WTC11 (cell line): Measurements from ENCODE around the gene SCUBE3.

Experiments
- ATF3 ChIP-seq: sonication (generic); formaldehyde crosslinking; conservative IDR thresholded peaks from 2 replicates; pipeline ENCODE4 v1.8.1; 2022; ENCODE audit warnings: mild to moderate bottlenecking, missing genetic modification reagents
- CBFB ChIP-seq: sonication (generic); formaldehyde crosslinking; IDR thresholded peaks from 2 replicates; pipeline ENCODE4 v1.8.1; 2022; ENCODE audit warnings: mild to moderate bottlenecking, low read depth, missing genetic modification reagents
- CTCF ChIP-seq: fragments of 200-600 bp; IDR thresholded peaks from 2 replicates; pipeline ENCODE4 v1.8.0; 2022; ENCODE audit warnings: antibody characterized with exemption
- TF ChIP-seq, protein P1 (sequence below): sonication (generic); formaldehyde crosslinking; IDR thresholded peaks from 2 replicates; pipeline ENCODE4 v1.8.1; 2023; ENCODE audit warnings: mild to moderate bottlenecking, missing genetic modification reagents, borderline replicate concordance

DNA sequence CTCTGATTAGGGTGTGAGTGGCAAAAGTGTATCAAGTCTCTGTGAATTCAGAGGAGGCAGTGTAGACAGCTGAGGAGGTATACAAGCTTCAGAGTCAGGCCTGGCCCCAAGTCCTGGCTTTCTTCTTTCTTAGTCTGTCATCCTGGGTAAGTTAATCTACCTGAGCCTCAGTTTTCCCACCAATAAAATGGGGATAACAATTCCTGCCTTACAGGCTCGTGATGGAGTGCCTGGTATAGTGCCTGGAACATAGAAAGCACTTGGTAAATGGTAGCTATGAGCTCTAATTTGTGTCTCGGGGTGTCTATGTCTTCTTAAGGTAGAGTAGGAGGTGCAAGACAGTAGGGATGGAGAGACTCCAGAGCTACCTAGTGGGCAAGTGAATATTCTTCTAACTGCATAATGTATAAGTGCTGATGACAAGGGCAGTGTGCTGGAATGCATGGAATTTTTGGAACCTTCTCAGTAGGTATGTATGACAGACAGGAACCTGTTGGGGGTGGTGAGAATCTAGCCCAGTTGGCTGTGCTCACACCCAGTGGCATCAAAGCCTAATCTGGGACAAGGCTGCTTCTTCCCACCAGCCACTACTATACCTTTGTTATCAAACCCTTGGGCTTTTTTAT lies 4.0 kb upstream of the SCUBE3 start:
- TF ChIP-seq CTCF (no peak), CBFB (no peak), ATF3 (no peak)
- TF ChIP-seq, protein P1, sequence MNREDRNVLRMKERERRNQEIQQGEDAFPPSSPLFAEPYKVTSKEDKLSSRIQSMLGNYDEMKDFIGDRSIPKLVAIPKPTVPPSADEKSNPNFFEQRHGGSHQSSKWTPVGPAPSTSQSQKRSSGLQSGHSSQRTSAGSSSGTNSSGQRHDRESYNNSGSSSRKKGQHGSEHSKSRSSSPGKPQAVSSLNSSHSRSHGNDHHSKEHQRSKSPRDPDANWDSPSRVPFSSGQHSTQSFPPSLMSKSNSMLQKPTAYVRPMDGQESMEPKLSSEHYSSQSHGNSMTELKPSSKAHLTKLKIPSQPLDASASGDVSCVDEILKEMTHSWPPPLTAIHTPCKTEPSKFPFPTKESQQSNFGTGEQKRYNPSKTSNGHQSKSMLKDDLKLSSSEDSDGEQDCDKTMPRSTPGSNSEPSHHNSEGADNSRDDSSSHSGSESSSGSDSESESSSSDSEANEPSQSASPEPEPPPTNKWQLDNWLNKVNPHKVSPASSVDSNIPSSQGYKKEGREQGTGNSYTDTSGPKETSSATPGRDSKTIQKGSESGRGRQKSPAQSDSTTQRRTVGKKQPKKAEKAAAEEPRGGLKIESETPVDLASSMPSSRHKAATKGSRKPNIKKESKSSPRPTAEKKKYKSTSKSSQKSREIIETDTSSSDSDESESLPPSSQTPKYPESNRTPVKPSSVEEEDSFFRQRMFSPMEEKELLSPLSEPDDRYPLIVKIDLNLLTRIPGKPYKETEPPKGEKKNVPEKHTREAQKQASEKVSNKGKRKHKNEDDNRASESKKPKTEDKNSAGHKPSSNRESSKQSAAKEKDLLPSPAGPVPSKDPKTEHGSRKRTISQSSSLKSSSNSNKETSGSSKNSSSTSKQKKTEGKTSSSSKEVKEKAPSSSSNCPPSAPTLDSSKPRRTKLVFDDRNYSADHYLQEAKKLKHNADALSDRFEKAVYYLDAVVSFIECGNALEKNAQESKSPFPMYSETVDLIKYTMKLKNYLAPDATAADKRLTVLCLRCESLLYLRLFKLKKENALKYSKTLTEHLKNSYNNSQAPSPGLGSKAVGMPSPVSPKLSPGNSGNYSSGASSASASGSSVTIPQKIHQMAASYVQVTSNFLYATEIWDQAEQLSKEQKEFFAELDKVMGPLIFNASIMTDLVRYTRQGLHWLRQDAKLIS (CRISPR knock-in tag) = no peak
